K562 (cell line): ENCODE measurements around the gene C10orf90. TPM values are rescaled to one million over a fixed set of nuclear protein-coding genes. Genes with fewer than 3 reads are reported as not detected.

Experiments used
- ATAC-seq: fragments of 200-7000 bp; cut with Tn5 transposase; 3 replicates; pipeline ENCODE4 v1.9.1; 2020; ENCODE audit warnings: moderate library complexity
- BruUV-seq: library from RNA; stranded (reverse); fragments of 400-500 nt; replicated peaks from 2 replicates; lab custom pipeline; 2021; lab: Mats Ljungman, UMichigan
- CTCF ChIA-PET: fragments of 300-600 bp; formaldehyde crosslinking; extraction: SDS; loops from one replicate; lab custom pipeline; 2021; ENCODE audit warnings: low intra/inter-chr PET ratio; lab: Yijun Ruan, JAX
- POLR2A ChIA-PET: fragments of 300-600, 350-650 bp; sonication (Branson Sonifier 250); formaldehyde crosslinking; extraction: SDS; loops from one replicate; lab custom pipeline; 2021; ENCODE audit warnings: antibody characterized with exemption, inconsistent platforms; lab: Yijun Ruan, JAX
- DNase-seq, 4 experiments: peaks; one replicate each; pipeline versions ENCODE4 v3.0.0 to v3.0.0-alpha.2; 2011 to 2018; ENCODE audit warnings: low spot score in 3 of 4, mixed read lengths in 3 of 4; ENCODE audit errors: extremely low read depth in 1 of 4
- FAIRE-seq: peaks from 2 replicates; lab custom pipeline; 2011; peaks lifted over from hg19 to GRCh38; lab: Jason Lieb, UNC
- H2AFZ ChIP-seq: 2 replicates; pipeline ENCODE4 v1.6.0; 2011; ENCODE audit warnings: low read depth, low read length, control low read depth, inconsistent platforms
- H3K27ac ChIP-seq: fragments of 200-600 bp; 3 replicates; pipeline ENCODE4 v1.8.0; 2011; ENCODE audit warnings: low read depth, mild to moderate bottlenecking, control low read depth, inconsistent platforms, low read length, moderate library complexity, mixed read lengths; ENCODE audit errors: extremely low read depth
- H3K27me3 ChIP-seq, 2 experiments: fragments of 300-600 bp in 1 of 2; 2 replicates in 1 of 2; 3 replicates in 1 of 2; pipeline versions ENCODE4 v1.6.0 to v1.8.0; 2011; ENCODE audit warnings: inconsistent platforms in 2 of 2, low read length in 2 of 2, mild to moderate bottlenecking in 1 of 2, mixed read lengths in 1 of 2, moderate library complexity in 1 of 2; ENCODE audit not compliant: control insufficient read depth in 2 of 2, insufficient read depth in 2 of 2
- H3K36me3 ChIP-seq: fragments of 300-600 bp; 3 replicates; pipeline ENCODE4 v1.8.0; 2011; ENCODE audit warnings: mild to moderate bottlenecking, low read length, inconsistent platforms; ENCODE audit not compliant: control insufficient read depth, insufficient read depth
- H3K4me1 ChIP-seq, 2 experiments: fragments of 200-600 bp in 1 of 2; replicated peaks in 1 of 2; 2 replicates in 1 of 2; 3 replicates in 1 of 2; pipeline versions ENCODE4 v1.5.1 to v1.8.0; 2011; ENCODE audit warnings: inconsistent platforms in 2 of 2, low read length in 2 of 2, mild to moderate bottlenecking in 1 of 2, mixed read lengths in 1 of 2, moderate library complexity in 1 of 2; ENCODE audit not compliant: control insufficient read depth in 2 of 2, insufficient read depth in 2 of 2
- H3K4me2 ChIP-seq: 2 replicates; pipeline ENCODE4 v1.6.1; 2011; ENCODE audit warnings: low read length, control low read depth, inconsistent platforms, mixed read lengths; ENCODE audit not compliant: insufficient read depth
- H3K4me3 ChIP-seq: fragments of 200-600 bp; sonication (generic), shearing (Covaris generic); 2 replicates; pipeline ENCODE4 v1.5.1; 2016; ENCODE audit warnings: control low read depth, inconsistent platforms
- H3K79me2 ChIP-seq: fragments of 200-600 bp; 3 replicates; pipeline ENCODE4 v1.8.0; 2011; ENCODE audit warnings: low read length, inconsistent platforms; ENCODE audit not compliant: control insufficient read depth, insufficient read depth
- H3K9ac ChIP-seq, 2 experiments: 2 replicates each; pipeline versions ENCODE4 v1.6.0 to v1.6.1; 2011; ENCODE audit warnings: low read depth in 2 of 2, low read length in 2 of 2, control low read depth in 1 of 2, inconsistent platforms in 1 of 2, mild to moderate bottlenecking in 1 of 2, mixed read lengths in 1 of 2; ENCODE audit not compliant: insufficient read depth in 1 of 2
- H3K9me1 ChIP-seq: one replicate; pipeline ENCODE4 v1.6.0; 2011; ENCODE audit warnings: inconsistent platforms, mild to moderate bottlenecking, low read length, moderate library complexity; ENCODE audit not compliant: control insufficient read depth, insufficient read depth
- H3K9me3 ChIP-seq: replicated peaks from 2 replicates; pipeline ENCODE4 v1.5.1; 2011; ENCODE audit warnings: low read depth, low read length, inconsistent platforms; ENCODE audit not compliant: control insufficient read depth, insufficient read depth
- H4K20me1 ChIP-seq: replicated peaks from 2 replicates; pipeline ENCODE4 v1.6.1; 2011; ENCODE audit warnings: low read length, inconsistent platforms, mixed read lengths; ENCODE audit not compliant: control insufficient read depth, insufficient read depth
- ARID2 ChIP-seq: fragments of 450-650 bp; IDR thresholded peaks from 2 replicates; pipeline ENCODE4 v1.6.1; 2017; ENCODE audit warnings: antibody characterized with exemption, mild to moderate bottlenecking
- BDP1 ChIP-seq: IDR thresholded peaks from 3 replicates; pipeline ENCODE4 v1.6.1; 2011; ENCODE audit not compliant: insufficient read length, insufficient read depth
- CBX1 ChIP-seq: sonication (generic); IDR thresholded peaks from 2 replicates; pipeline ENCODE4 v1.6.1; 2016; ENCODE audit warnings: antibody characterized with exemption, low read depth, mild to moderate bottlenecking
- CBX2 ChIP-seq: fragments of 200-600 bp; sonication (generic); IDR thresholded peaks from one replicate; pipeline ENCODE4 v1.6.1; 2012; ENCODE audit warnings: mild to moderate bottlenecking, low read length, inconsistent platforms; ENCODE audit not compliant: insufficient read depth, poor library complexity, severe bottlenecking
- JUNB ChIP-seq: fragments of 450-650 bp; formaldehyde crosslinking; conservative IDR thresholded peaks from 2 replicates; pipeline ENCODE4 v1.4.0; 2020; ENCODE audit warnings: mild to moderate bottlenecking
- MYBL2 ChIP-seq, 2 experiments: fragments of 450-650 bp in 1 of 2; sonication (generic) in 1 of 2; formaldehyde crosslinking in 1 of 2; IDR thresholded peaks; 2 replicates each; pipeline versions ENCODE4 v1.6.1 to v1.8.1; 2017 to 2022; ENCODE audit warnings: borderline replicate concordance in 1 of 2, inconsistent platforms in 1 of 2, low read depth in 1 of 2, mild to moderate bottlenecking in 1 of 2, missing genetic modification reagents in 1 of 2, moderate library complexity in 1 of 2
- POLR2AphosphoS5 ChIP-seq: IDR thresholded peaks from 2 replicates; pipeline ENCODE4 v1.6.1; 2011; ENCODE audit warnings: mild to moderate bottlenecking, low read depth, low read length, moderate library complexity; ENCODE audit not compliant: control insufficient read depth, insufficient read depth
- RBFOX2 ChIP-seq: fragments of 200-400 bp; formaldehyde crosslinking; IDR thresholded peaks from 2 replicates; pipeline ENCODE4 v1.6.1; 2017; ENCODE audit warnings: low read depth, mild to moderate bottlenecking, low read length, moderate library complexity
- SRSF3 ChIP-seq: fragments of 200-400 bp; formaldehyde crosslinking; IDR thresholded peaks from 2 replicates; pipeline ENCODE4 v1.6.1; 2016; ENCODE audit warnings: mild to moderate bottlenecking, low read length, moderate library complexity; ENCODE audit not compliant: insufficient read depth
- TARDBP ChIP-seq: fragments of 450-650 bp; IDR thresholded peaks from 2 replicates; pipeline ENCODE4 v1.6.1; 2016
- XRCC5 ChIP-seq: fragments of 200-400 bp; formaldehyde crosslinking; IDR thresholded peaks from 2 replicates; pipeline ENCODE4 v1.6.1; 2017; ENCODE audit warnings: low read depth, mild to moderate bottlenecking, low read length
- ZNF217 ChIP-seq: sonication (generic); formaldehyde crosslinking; IDR thresholded peaks from 2 replicates; pipeline ENCODE4 v1.8.0; 2022; ENCODE audit warnings: mild to moderate bottlenecking, missing genetic modification reagents
- ZNF398 ChIP-seq: fragments of 250-450 bp; sonication (Bioruptor Pico); IDR thresholded peaks from 2 replicates; pipeline ENCODE4 v1.8.0; 2021; ENCODE audit warnings: moderate library complexity, mild to moderate bottlenecking, inconsistent platforms
- WGBS: fragments of 100-300 bp; shearing (Covaris generic); methylation state at CpG from one replicate; pipeline ENCODE4 v1.1.6; 2016; ENCODE audit warnings: low coverage, mixed read lengths; ENCODE audit not compliant: insufficient coverage; ENCODE audit errors: missing lambda C conversion rate; 5-methylcytosine and 5-hydroxymethylcytosine counted together
- in situ Hi-C: fragments of 300-500 bp; cut with MboI; formaldehyde crosslinking; loops from 4 replicates; pipeline ENCODE4 v1.15.0; 2018; ENCODE audit warnings: inconsistent platforms, mixed read lengths
- intact Hi-C: fragments of 100-400 bp; cut with micrococcal nuclease; formaldehyde crosslinking; loops from 2 replicates; pipeline ENCODE4 v1.14.2; 2022
- polyA plus RNA-seq, 8 experiments: library from polyadenylated mRNA; depleted of rRNA in 4 of 8; stranded (reverse) in 5 of 8; unstranded in 3 of 8; fragments of >200 nt; fragmentation: Nextera tagmentation in 2 of 8; fragmentation: Illumina TruSeq in 1 of 8; extraction: Ambion mirVana in 2 of 8; extraction: Trizol in 1 of 8; gene quantifications; 2 replicates each; pipeline versions ENCODE4 v1.2.1 to v1.2.3, GENCODE V29; 2011 to 2014; ENCODE audit warnings: inconsistent platforms in 1 of 8, missing spikeins in 1 of 8
- total RNA-seq, 7 experiments: library from RNA; depleted of rRNA in 6 of 7; stranded (reverse); fragments of >200 nt in 6 of 7; fragmentation: Illumina TruSeq in 2 of 7; extraction: Trizol in 2 of 7; gene quantifications; 2 replicates each; pipeline versions ENCODE4 v1.2.1 to v1.2.3, GENCODE V29; 2011 to 2021; ENCODE audit warnings: low replicate concordance in 1 of 7
- TF ChIP-seq, protein P1 (sequence below): fragments of 450-650 bp; formaldehyde crosslinking; conservative IDR thresholded peaks from 2 replicates; pipeline ENCODE4 v1.4.0; 2022; ENCODE audit warnings: mild to moderate bottlenecking, missing genetic modification characterization

C10orf90 gene
- total and polyA plus RNA-seq, 9 of the 15 experiments (the other 6 are each of a cell fraction or from before 2014, with no cell fraction given) = not detected

- in situ Hi-C loops (no loop called here), intact Hi-C loops (no loop called here)
- H3K9ac ChIP-seq = no peak overlapping the region
- WGBS = 0% methylated on average over 4 of the region's 5 CpGs
- no peaks in the 10 kb centered on the region for H3K36me3 ChIP-seq
- TF ChIP-seq ZNF398 (CRISPR knock-in tag) (no peak), RBFOX2 (no peak)
- no peak for ATAC-seq
- no TSS peak for BruUV-seq
- H3K79me2 ChIP-seq = no peaks in the 10 kb centered on the region
- ChIA-PET CTCF (no interaction called here), POLR2A (no interaction called here)
- no peak for DNase-seq
- H3K4me2 ChIP-seq = no peak overlapping the region
- H3K9me1 ChIP-seq = no peaks in the 10 kb centered on the region
- H3K4me3 ChIP-seq = no peak overlapping the region
- no peaks in the 10 kb centered on the region for H4K20me1 ChIP-seq
- H3K4me1 ChIP-seq = no peaks in the 10 kb centered on the region
- no peak overlapping the region for H2AFZ ChIP-seq
- H3K27me3 ChIP-seq = no peaks in the 10 kb centered on the region
- no peak overlapping the region for H3K27ac ChIP-seq
- H3K9me3 ChIP-seq = no peaks in the 10 kb centered on the region
- no peak for FAIRE-seq
These were observed 237.1 kb downstream of the C10orf90 start for GRCh38 chr10:126433351-126433750.

DNA sequence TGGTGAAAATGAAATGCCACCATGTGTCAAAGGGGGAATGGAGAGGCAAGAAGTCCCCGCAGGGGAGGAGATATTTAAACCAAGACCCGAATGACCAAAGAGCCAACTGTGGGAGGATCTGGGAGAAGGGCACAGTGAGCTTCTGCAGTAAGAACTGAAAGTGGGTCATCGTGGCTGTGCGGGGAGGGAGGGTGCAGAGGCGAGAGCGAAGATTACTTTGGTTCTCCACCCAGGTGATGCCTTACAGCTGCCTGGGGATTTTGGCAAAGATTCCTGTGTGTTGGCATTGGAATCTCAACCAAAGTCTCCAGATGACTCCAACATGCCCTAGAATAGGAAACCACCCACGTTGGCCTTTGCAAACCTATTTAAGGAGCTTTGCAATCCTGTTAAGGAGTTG lies 238.0 kb downstream of the C10orf90 start:
- no peak for FAIRE-seq
- H2AFZ ChIP-seq = no peak overlapping the region
- in situ Hi-C loops (no loop called here), intact Hi-C loops (no loop called here)
- no peaks in the 10 kb centered on the region for H3K9me1 ChIP-seq
- no peaks in the 10 kb centered on the region for H3K36me3 ChIP-seq
- no peak overlapping the region for H3K27ac ChIP-seq
- no peaks in the 10 kb centered on the region for H4K20me1 ChIP-seq
- H3K4me1 ChIP-seq = no peaks in the 10 kb centered on the region
- no peak for ATAC-seq
- no TSS peak for BruUV-seq
- H3K27me3 ChIP-seq = no peaks in the 10 kb centered on the region
- H3K9ac ChIP-seq = no peak overlapping the region
- ChIA-PET CTCF (no interaction called here), POLR2A (no interaction called here)
- no peak for DNase-seq
- H3K4me2 ChIP-seq = no peak overlapping the region
- H3K9me3 ChIP-seq = no peaks in the 10 kb centered on the region
- H3K4me3 ChIP-seq = no peak overlapping the region
- 2% methylated on average over 7 of the region's 7 CpGs for WGBS
- H3K79me2 ChIP-seq = no peaks in the 10 kb centered on the region
- TF ChIP-seq POLR2AphosphoS5 = no peak
- TF ChIP-seq XRCC5 = no peak
- no peak for TF ChIP-seq MYBL2 (IDR thresholded peaks at IDR 0.05; ENCODE audit: low read depth)
- TF ChIP-seq MYBL2 (CRISPR knock-in tag; IDR thresholded peaks at IDR 0.05; ENCODE audit: borderline replicate concordance) = no peak
- TF ChIP-seq, protein P1, sequence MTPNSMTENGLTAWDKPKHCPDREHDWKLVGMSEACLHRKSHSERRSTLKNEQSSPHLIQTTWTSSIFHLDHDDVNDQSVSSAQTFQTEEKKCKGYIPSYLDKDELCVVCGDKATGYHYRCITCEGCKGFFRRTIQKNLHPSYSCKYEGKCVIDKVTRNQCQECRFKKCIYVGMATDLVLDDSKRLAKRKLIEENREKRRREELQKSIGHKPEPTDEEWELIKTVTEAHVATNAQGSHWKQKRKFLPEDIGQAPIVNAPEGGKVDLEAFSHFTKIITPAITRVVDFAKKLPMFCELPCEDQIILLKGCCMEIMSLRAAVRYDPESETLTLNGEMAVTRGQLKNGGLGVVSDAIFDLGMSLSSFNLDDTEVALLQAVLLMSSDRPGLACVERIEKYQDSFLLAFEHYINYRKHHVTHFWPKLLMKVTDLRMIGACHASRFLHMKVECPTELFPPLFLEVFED (CRISPR knock-in tag) = no peak
- no peak for TF ChIP-seq JUNB (CRISPR knock-in tag)
- no peak for TF ChIP-seq TARDBP
- TF ChIP-seq CBX1 = no peak
- no peak for TF ChIP-seq BDP1
- no peak for TF ChIP-seq CBX2
- TF ChIP-seq ARID2 = no peak
- no peak for TF ChIP-seq ZNF217
- TF ChIP-seq SRSF3 = no peak
